GM12878 (cell line): ENCODE data around the gene IPO5. TPM values are rescaled to one million over a fixed set of nuclear protein-coding genes. Genes with fewer than 3 reads are reported as not detected.

ENCODE experiments used
- ATAC-seq: fragments of 200-7000 bp; cut with Tn5 transposase; 3 replicates; pipeline ENCODE4 v1.9.1; 2020; ENCODE audit warnings: mild to moderate bottlenecking, moderate library complexity
- BruUV-seq: library from RNA; stranded (reverse); fragments of 400-500 nt; replicated peaks from 2 replicates; lab custom pipeline; 2021; lab: Mats Ljungman, UMichigan
- CTCF ChIA-PET: fragments of 300-600 bp; sonication (Branson Sonifier 250); formaldehyde crosslinking; extraction: SDS; loops from one replicate; lab custom pipeline; 2021; ENCODE audit warnings: inconsistent platforms; lab: Yijun Ruan, JAX
- POLR2A ChIA-PET: fragments of 350-600 bp; formaldehyde crosslinking; extraction: SDS; loops from one replicate; lab custom pipeline; 2021; ENCODE audit warnings: inconsistent platforms; lab: Charles Lee
- RAD21 ChIA-PET: fragments of 300-600 bp; sonication (Branson Sonifier 250); formaldehyde crosslinking; loops from one replicate; lab custom pipeline; 2023; ENCODE audit warnings: antibody characterized with exemption; ENCODE audit not compliant: unreplicated experiment; lab: Charles Lee
- SMC1A ChIA-PET: fragments of 300-600 bp; sonication (Branson Sonifier 250); formaldehyde crosslinking; loops from one replicate; lab custom pipeline; 2023; ENCODE audit not compliant: unreplicated experiment, uncharacterized antibody; lab: Charles Lee
- DNase-seq: peaks from one replicate; pipeline ENCODE4 v3.0.0-alpha.2; 2011; ENCODE audit warnings: low read depth, low spot score
- FAIRE-seq: peaks from 3 replicates; lab custom pipeline; 2011; peaks lifted over from hg19 to GRCh38; lab: Jason Lieb, UNC
- H2AFZ ChIP-seq: 2 replicates; pipeline ENCODE4 v1.6.0; 2011; ENCODE audit warnings: low read depth, low read length, control low read depth; ENCODE audit not compliant: control insufficient read depth
- H3K27ac ChIP-seq: 2 replicates; pipeline ENCODE4 v1.5.1; 2011; ENCODE audit warnings: control low read depth; ENCODE audit not compliant: control insufficient read depth, insufficient read depth
- H3K27me3 ChIP-seq, 2 experiments: replicated peaks in 1 of 2; 2 replicates each; pipeline versions ENCODE4 v1.6.0 to v1.6.1; 2011; ENCODE audit warnings: low read length in 1 of 2; ENCODE audit not compliant: control insufficient read depth in 2 of 2, insufficient read depth in 2 of 2
- H3K36me3 ChIP-seq, 2 experiments: 2 replicates each; pipeline ENCODE4 v1.5.1; 2011; ENCODE audit warnings: low read length in 1 of 2; ENCODE audit not compliant: control insufficient read depth in 2 of 2, insufficient read depth in 2 of 2
- H3K4me1 ChIP-seq: 2 replicates; pipeline ENCODE4 v1.6.1; 2011; ENCODE audit warnings: mild to moderate bottlenecking, low read length, moderate library complexity, mixed read lengths; ENCODE audit not compliant: control insufficient read depth, insufficient read depth
- H3K4me2 ChIP-seq: 2 replicates; pipeline ENCODE4 v1.6.0; 2011; ENCODE audit warnings: control low read depth; ENCODE audit not compliant: control insufficient read depth, insufficient read depth
- H3K4me3 ChIP-seq: fragments of 200-600 bp; sonication (generic); 2 replicates; pipeline ENCODE4 v1.5.1; 2016
- H3K79me2 ChIP-seq: 2 replicates; pipeline ENCODE4 v1.6.0; 2011; ENCODE audit warnings: low read length; ENCODE audit not compliant: control insufficient read depth, insufficient read depth
- H3K9ac ChIP-seq: 2 replicates; pipeline ENCODE4 v1.8.0; 2011; ENCODE audit warnings: low read length, control low read depth, mixed read lengths; ENCODE audit not compliant: control insufficient read depth, insufficient read depth
- H3K9me3 ChIP-seq: replicated peaks from 3 replicates; pipeline ENCODE4 v1.5.1; 2011; ENCODE audit warnings: mild to moderate bottlenecking, low read length; ENCODE audit not compliant: control insufficient read depth, insufficient read depth
- H4K20me1 ChIP-seq: 2 replicates; pipeline ENCODE4 v1.6.0; 2011; ENCODE audit not compliant: control insufficient read depth, insufficient read depth
- CHD4 ChIP-seq: fragments of 200-600 bp; sonication (generic); IDR thresholded peaks from 2 replicates; pipeline ENCODE4 v1.6.1; 2016; ENCODE audit warnings: mild to moderate bottlenecking
- CTCF ChIP-seq, 3 experiments: IDR thresholded peaks in 2 of 3; conservative IDR thresholded peaks in 1 of 3; 2 replicates each; pipeline ENCODE4 v1.5.1; 2011; ENCODE audit warnings: low read depth in 3 of 3, low read length in 3 of 3, mild to moderate bottlenecking in 3 of 3, control low read depth in 2 of 3, moderate library complexity in 2 of 3, inconsistent platforms in 1 of 3, mixed read lengths in 1 of 3; ENCODE audit not compliant: control insufficient read depth in 2 of 3, insufficient read depth in 1 of 3; ENCODE audit errors: extremely low read depth in 1 of 3
- E4F1 ChIP-seq: fragments of 450-650 bp; IDR thresholded peaks from 2 replicates; pipeline ENCODE4 v1.6.1; 2018; ENCODE audit warnings: borderline replicate concordance, mild to moderate bottlenecking; ENCODE audit not compliant: partially characterized antibody
- FOS ChIP-seq: IDR thresholded peaks from 3 replicates; pipeline ENCODE4 v1.6.1; 2011; ENCODE audit warnings: borderline replicate concordance; ENCODE audit not compliant: insufficient read length; ENCODE audit errors: extremely low read depth
- KAT2A ChIP-seq: conservative IDR thresholded peaks from 2 replicates; pipeline ENCODE4 v1.6.1; 2011; ENCODE audit warnings: low read depth, low read length; ENCODE audit not compliant: control insufficient read depth
- MYB ChIP-seq: fragments of 150-350 bp; IDR thresholded peaks from 2 replicates; pipeline ENCODE4 v1.6.1; 2014; ENCODE audit warnings: mild to moderate bottlenecking, low read depth, low read length, borderline replicate concordance
- NFYA ChIP-seq: IDR thresholded peaks from 2 replicates; pipeline ENCODE4 v1.6.1; 2011; ENCODE audit warnings: low read depth, mild to moderate bottlenecking, low read length, improper control_type of control experiment, borderline replicate concordance
- RAD21 ChIP-seq: IDR thresholded peaks from 2 replicates; pipeline ENCODE4 v1.6.1; 2011; ENCODE audit warnings: mild to moderate bottlenecking, low read depth, low read length, moderate library complexity; ENCODE audit not compliant: insufficient read depth
- RELB ChIP-seq: fragments of 450-650 bp; IDR thresholded peaks from 2 replicates; pipeline ENCODE4 v1.6.1; 2017; ENCODE audit warnings: low read depth, mild to moderate bottlenecking, moderate library complexity
- SIX5 ChIP-seq: IDR thresholded peaks from 2 replicates; pipeline ENCODE4 v1.6.1; 2011; ENCODE audit warnings: mild to moderate bottlenecking, low read depth, low read length, moderate library complexity; ENCODE audit not compliant: severe bottlenecking
- SMAD1 ChIP-seq: fragments of 450-650 bp; IDR thresholded peaks from 2 replicates; pipeline ENCODE4 v1.6.1; 2018; ENCODE audit warnings: mild to moderate bottlenecking, low read depth; ENCODE audit not compliant: partially characterized antibody
- TCF3 ChIP-seq: IDR thresholded peaks from 2 replicates; pipeline ENCODE4 v1.6.1; 2012; ENCODE audit warnings: low read depth, mild to moderate bottlenecking, low read length, borderline replicate concordance; ENCODE audit not compliant: insufficient read depth
- YY1 ChIP-seq: IDR thresholded peaks from 2 replicates; pipeline ENCODE4 v1.6.1; 2011; ENCODE audit warnings: low read depth, mild to moderate bottlenecking, low read length
- WGBS: methylation state at CpG from one replicate; pipeline ENCODE4 v1.1.6; 2016; ENCODE audit warnings: low lambda C conversion rate; ENCODE audit not compliant: insufficient replicate concordance, insufficient coverage; ENCODE audit errors: missing lambda C conversion rate; 5-methylcytosine and 5-hydroxymethylcytosine counted together
- in situ Hi-C: fragments of 300-500 bp; cut with MboI; formaldehyde crosslinking; loops from 9 replicates; pipeline ENCODE4 v1.14.3; 2018; ENCODE audit warnings: mixed read lengths
- intact Hi-C: fragments of 100-400 bp; cut with micrococcal nuclease; formaldehyde crosslinking; loops from one replicate; pipeline ENCODE4 v1.14.2; 2022; ENCODE audit not compliant: unreplicated experiment
- polyA plus RNA-seq, 11 experiments: library from polyadenylated mRNA; depleted of rRNA in 4 of 11; unstranded in 6 of 11; stranded (reverse) in 5 of 11; fragments of >200 nt; fragmentation: Nextera tagmentation in 4 of 11; fragmentation: Illumina TruSeq in 1 of 11; extraction: Ambion mirVana in 4 of 11; extraction: Trizol in 1 of 11; gene quantifications; 1 replicate in 1 of 11; 2 replicates in 10 of 11; pipeline versions ENCODE4 v1.2.1 to v1.2.3, GENCODE V29; 2011 to 2016; ENCODE audit warnings: inconsistent platforms in 2 of 11, missing spikeins in 2 of 11, low read depth in 1 of 11
- total RNA-seq, 4 experiments: library from RNA; depleted of rRNA in 3 of 4; stranded (reverse); fragments of >200 nt in 3 of 4; fragmentation: Illumina TruSeq in 1 of 4; extraction: Trizol in 1 of 4; gene quantifications; 2 replicates each; pipeline versions ENCODE4 v1.2.1 to v1.2.3, GENCODE V29; 2013 to 2021

IPO5 gene
- total and polyA plus RNA-seq, 10 of the 15 experiments (the other 5 are each of a cell fraction or from before 2014, with no cell fraction given) = 45.7 to 196 (median 134) TPM

- WGBS = 56% methylated on average over 19 of the region's 19 CpGs
- TF ChIP-seq RAD21 = peak; percentile 45
- TF ChIP-seq KAT2A = no peak
- no peak for TF ChIP-seq SIX5
- TF ChIP-seq RELB = no peak
- TF ChIP-seq CTCF (IDR thresholded peaks at IDR 0.05 in 2 of 3, conservative IDR thresholded peaks at IDR 0.05 in 1 of 3; ENCODE audit: control insufficient read depth in 2 of 3, extremely low read depth in 1 of 3, insufficient read depth in 1 of 3, low read depth in 3 of 3, low read length in 3 of 3) = peak in 1 of 3 experiments; percentile 16; a peak in 1 of 6 replicates
- no peak for TF ChIP-seq E4F1
- no peak for TF ChIP-seq FOS
- TF ChIP-seq NFYA = no peak
- TF ChIP-seq YY1 = no peak
- TF ChIP-seq TCF3 = no peak
- no peak for TF ChIP-seq SMAD1
- no peak for TF ChIP-seq CHD4
- no peak for TF ChIP-seq MYB
- TF ChIP-seq, all 136 proteins: peak for 2
- intact Hi-C loops (loop anchor here (10.0 kb wide), 1 partner anchor 641 kb away; no protein-coding TSS in a partner anchor), in situ Hi-C loops (no loop called here)
- H3K4me3 ChIP-seq = no peak overlapping the region
- ChIA-PET SMC1A (interaction anchor here (0.5 to 1.8 kb wide), 9 partner anchors 8 to 675 kb away, joined by 3 to 5 read pairs (median 3); no protein-coding TSS in a partner anchor), RAD21 (interaction anchor here (0.6 to 1.7 kb wide), 7 partner anchors 100 to 638 kb away, joined by 3 to 4 read pairs (median 3); no protein-coding TSS in a partner anchor), CTCF (interaction anchor here (0.6 to 2.3 kb wide), 10 partner anchors 8 to 1206 kb away, joined by 3 to 7 read pairs (median 3); no protein-coding TSS in a partner anchor), POLR2A (interaction anchor here (0.6 to 0.7 kb wide), 2 partner anchors 13 to 99 kb away, joined by 3 to 5 read pairs; no protein-coding TSS in a partner anchor)
- H3K36me3 ChIP-seq = no peaks in the 10 kb centered on the region
- no peak overlapping the region for H2AFZ ChIP-seq
- H3K4me1 ChIP-seq = no peaks in the 10 kb centered on the region
- BruUV-seq = no TSS peak
- FAIRE-seq (no peak), DNase-seq (no peak), ATAC-seq (no peak)
- H3K27me3 ChIP-seq = no peaks in the 10 kb centered on the region
- H3K4me2 ChIP-seq = no peak overlapping the region
- H4K20me1 ChIP-seq = no peaks in the 10 kb centered on the region
- no peak overlapping the region for H3K9ac ChIP-seq
- H3K79me2 ChIP-seq = no peaks in the 10 kb centered on the region
- no peaks in the 10 kb centered on the region for H3K9me3 ChIP-seq
- H3K27ac ChIP-seq = no peak overlapping the region
These were observed 80.1 kb downstream of the IPO5 start for GRCh38 chr13:98033277-98034247.
